T-helper 2 cell treated with Interferon-gamma antibody and Interleukin-4, amounts not matched to agents 5 μg/mL and 100 μg/mL, for 36 hours (primary cell): ENCODE data around the gene ESRRB.

Experiments used
- DNase-seq: peaks from one replicate; pipeline ENCODE4 v3.0.0; 2021; ENCODE audit warnings: low spot score
- H3K27ac Mint-ChIP-seq: one replicate; pipeline ENCODE4 v1.8.0; 2021; ENCODE audit warnings: mild to moderate bottlenecking, mixed read lengths
- H3K27me3 Mint-ChIP-seq: one replicate; pipeline ENCODE4 v1.8.0; 2021; ENCODE audit warnings: low read depth, mixed read lengths
- H3K36me3 Mint-ChIP-seq: one replicate; pipeline ENCODE4 v1.8.0; 2021; ENCODE audit warnings: low read depth, mixed read lengths
- H3K4me1 Mint-ChIP-seq: one replicate; pipeline ENCODE4 v1.8.0; 2021; ENCODE audit warnings: low read depth, mixed read lengths
- H3K4me3 Mint-ChIP-seq: one replicate; pipeline ENCODE4 v1.8.0; 2022; ENCODE audit warnings: mild to moderate bottlenecking, moderate library complexity, mixed read lengths
- H3K9me3 Mint-ChIP-seq: one replicate; pipeline ENCODE4 v1.8.0; 2021; ENCODE audit warnings: mixed read lengths

Gene ESRRB

DNA sequence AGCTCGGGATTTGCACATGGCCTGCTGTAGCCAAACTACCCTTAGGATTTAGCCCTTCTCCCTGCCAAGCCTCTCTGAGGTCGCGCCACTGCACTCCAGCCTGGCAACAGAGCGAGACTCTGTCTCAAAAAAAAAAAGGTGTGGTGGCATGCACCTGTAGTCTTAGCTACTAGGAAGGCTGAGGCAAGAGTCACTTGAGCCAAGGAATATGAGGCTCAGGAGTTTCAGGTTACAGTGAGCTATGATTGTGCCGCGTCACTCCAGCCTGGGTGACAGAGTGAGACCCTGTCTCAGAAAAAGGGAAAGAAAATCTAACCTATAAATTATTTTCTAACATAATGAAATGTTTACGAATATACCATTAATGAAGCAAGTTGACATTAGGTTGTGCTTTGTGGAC, 29.7 kb downstream of the ESRRB start:
- H3K27me3 Mint-ChIP-seq: peaks cover 8% of the 10 kb centered on the region
- no peaks in the 10 kb centered on the region for H3K36me3 Mint-ChIP-seq
- H3K4me3 Mint-ChIP-seq: no peak overlapping the region
- H3K27ac Mint-ChIP-seq: no peak overlapping the region
- no peak for DNase-seq
- H3K9me3 Mint-ChIP-seq: no peaks in the 10 kb centered on the region
- no peaks in the 10 kb centered on the region for H3K4me1 Mint-ChIP-seq

- no peaks in the 10 kb centered on the region for H3K4me1 Mint-ChIP-seq
- no peaks in the 10 kb centered on the region for H3K9me3 Mint-ChIP-seq
- no peak overlapping the region for H3K4me3 Mint-ChIP-seq
- H3K27ac Mint-ChIP-seq: no peak overlapping the region
- no peak for DNase-seq
- H3K27me3 Mint-ChIP-seq: peaks cover 13% of the 10 kb centered on the region
- no peaks in the 10 kb centered on the region for H3K36me3 Mint-ChIP-seq
Measured at GRCh38 chr14:76407449-76408150, 31.7 kb downstream of the ESRRB start.

DNA sequence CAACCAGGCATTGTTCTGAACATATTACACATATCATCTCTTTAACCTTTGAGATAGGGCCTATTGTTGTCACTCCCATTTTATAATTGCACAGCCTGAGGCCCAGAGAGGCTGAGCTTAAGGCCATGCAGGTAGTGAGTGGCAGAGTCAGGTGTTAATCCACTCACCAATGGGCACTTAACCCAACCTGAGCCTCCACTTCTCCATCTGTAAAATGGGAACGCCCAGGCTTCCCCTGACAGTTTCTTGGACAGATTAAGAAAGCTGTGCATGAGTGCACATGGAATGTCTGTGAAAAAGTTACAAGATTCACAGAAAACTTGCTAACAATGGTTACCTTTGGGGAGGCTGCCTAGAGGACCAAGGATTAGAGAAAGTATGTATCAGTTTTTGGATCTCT, 32.9 kb downstream of the ESRRB start:
- Mint-ChIP-seq H3K27me3 (peaks cover 19% of the 10 kb centered on the region), H3K4me1 (no peaks in the 10 kb centered on the region), H3K27ac (no peak overlapping the region), H3K9me3 (no peaks in the 10 kb centered on the region), H3K36me3 (no peaks in the 10 kb centered on the region), H3K4me3 (no peak overlapping the region)
- no peak for DNase-seq

DNA sequence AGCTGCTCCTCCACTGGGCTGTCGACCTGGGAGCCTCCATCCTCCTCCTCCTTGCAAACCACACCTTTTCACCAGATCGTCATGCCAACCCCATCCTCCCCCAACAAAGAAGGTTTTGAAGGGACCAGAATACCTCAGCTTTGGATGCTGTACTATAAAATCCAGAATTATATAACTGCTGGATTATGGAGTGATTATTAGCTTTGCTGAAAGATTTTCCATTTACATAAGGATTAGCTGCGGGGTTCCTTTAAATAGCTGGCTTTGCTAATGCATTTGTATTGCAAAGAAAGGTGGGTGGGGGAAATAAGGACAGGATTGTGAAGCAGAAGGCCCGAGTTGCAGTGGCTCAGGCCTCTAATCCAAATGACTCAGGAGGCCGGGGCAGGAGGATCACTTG, 36.6 kb downstream of the ESRRB start:
- no peaks in the 10 kb centered on the region for H3K4me1 Mint-ChIP-seq
- H3K36me3 Mint-ChIP-seq: no peaks in the 10 kb centered on the region
- H3K4me3 Mint-ChIP-seq: no peak overlapping the region
- H3K27ac Mint-ChIP-seq: no peak overlapping the region
- no peaks in the 10 kb centered on the region for H3K9me3 Mint-ChIP-seq
- DNase-seq: no peak
- H3K27me3 Mint-ChIP-seq: peaks cover 34% of the 10 kb centered on the region

GRCh38 chr14:76413106-76413961, 37.4 kb downstream of the ESRRB start:
- Mint-ChIP-seq H3K4me3 (no peak overlapping the region), H3K27me3 (peaks cover 34% of the 10 kb centered on the region), H3K4me1 (no peaks in the 10 kb centered on the region), H3K36me3 (no peaks in the 10 kb centered on the region), H3K9me3 (no peaks in the 10 kb centered on the region), H3K27ac (no peak overlapping the region)
- DNase-seq: no peak

GRCh38 chr14:76413962-76414600, 38.1 kb downstream of the ESRRB start:
- no peak for DNase-seq
- no peaks in the 10 kb centered on the region for H3K9me3 Mint-ChIP-seq
- peaks cover 33% of the 10 kb centered on the region for H3K27me3 Mint-ChIP-seq
- no peaks in the 10 kb centered on the region for H3K36me3 Mint-ChIP-seq
- H3K4me1 Mint-ChIP-seq: no peaks in the 10 kb centered on the region
- no peak overlapping the region for H3K4me3 Mint-ChIP-seq
- H3K27ac Mint-ChIP-seq: no peak overlapping the region

DNA sequence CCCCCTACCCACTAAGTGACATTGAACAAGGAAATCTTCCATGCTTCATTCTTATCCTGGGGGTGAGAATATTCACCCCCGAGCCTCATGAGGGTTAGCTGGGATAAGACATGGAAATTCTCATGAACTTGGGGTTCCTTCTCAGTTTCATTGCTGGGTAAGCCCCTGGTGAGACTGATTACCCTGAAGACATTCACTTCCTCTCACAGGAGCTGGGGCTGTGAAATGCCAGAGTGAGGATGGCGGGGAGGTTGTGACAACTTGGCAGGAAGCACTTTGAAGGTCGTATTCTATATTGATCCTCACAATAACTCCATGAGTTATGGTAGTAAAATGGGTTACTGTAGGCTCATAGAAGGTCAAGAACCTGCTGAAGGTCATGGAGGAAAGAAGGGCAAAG, 43.5 kb downstream of the ESRRB start:
- no peaks in the 10 kb centered on the region for H3K4me1 Mint-ChIP-seq
- DNase-seq: no peak
- peaks cover 17% of the 10 kb centered on the region for H3K27me3 Mint-ChIP-seq
- no peak overlapping the region for H3K4me3 Mint-ChIP-seq
- H3K9me3 Mint-ChIP-seq: no peaks in the 10 kb centered on the region
- no peak overlapping the region for H3K27ac Mint-ChIP-seq
- no peaks in the 10 kb centered on the region for H3K36me3 Mint-ChIP-seq

DNA sequence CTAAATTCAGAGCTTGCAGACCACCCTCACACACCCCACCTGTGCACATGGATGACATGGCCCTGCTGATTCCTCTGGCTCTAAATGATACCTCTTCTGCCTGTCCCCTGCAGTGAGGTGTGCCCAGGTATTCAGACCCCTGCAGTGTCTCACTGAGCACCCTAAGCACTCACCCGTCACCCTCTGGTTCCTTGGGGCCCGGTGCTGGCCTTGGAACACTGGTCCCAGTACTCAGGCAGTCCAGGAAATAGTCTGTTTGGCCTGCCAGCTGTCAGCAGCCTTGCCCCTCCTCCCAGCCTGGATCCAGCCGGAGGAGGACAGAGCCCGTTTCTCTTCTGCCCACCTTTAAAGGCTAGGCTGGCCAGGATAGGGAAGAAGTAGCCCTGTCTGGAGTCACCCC, 44.9 kb downstream of the ESRRB start:
- no peaks in the 10 kb centered on the region for H3K9me3 Mint-ChIP-seq
- no peaks in the 10 kb centered on the region for H3K36me3 Mint-ChIP-seq
- no peak for DNase-seq
- H3K4me1 Mint-ChIP-seq: no peaks in the 10 kb centered on the region
- no peak overlapping the region for H3K27ac Mint-ChIP-seq
- no peak overlapping the region for H3K4me3 Mint-ChIP-seq
- peaks cover 6% of the 10 kb centered on the region for H3K27me3 Mint-ChIP-seq

DNA sequence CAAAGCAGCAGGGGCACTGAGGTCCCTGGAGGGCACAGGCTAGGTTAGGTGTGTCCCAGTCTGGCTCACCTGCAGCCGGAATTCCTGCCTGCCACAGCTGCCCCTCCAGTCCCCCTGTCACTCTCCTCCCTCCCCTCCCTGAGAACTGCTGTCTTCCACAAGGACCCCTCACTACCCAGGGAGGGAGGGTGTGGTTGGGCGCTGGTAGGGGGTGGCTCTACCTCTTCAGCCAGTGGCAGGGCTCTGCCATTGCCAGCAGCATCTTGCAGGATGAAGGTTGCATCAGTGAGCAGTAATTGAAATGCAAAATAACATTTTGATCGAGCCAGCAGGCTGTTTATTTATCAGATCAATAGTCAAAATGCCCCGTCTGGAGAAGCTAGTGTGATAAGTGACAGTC, 45.7 kb downstream of the ESRRB start:
- no peaks in the 10 kb centered on the region for H3K9me3 Mint-ChIP-seq
- H3K4me3 Mint-ChIP-seq: no peak overlapping the region
- H3K27ac Mint-ChIP-seq: no peak overlapping the region
- H3K36me3 Mint-ChIP-seq: no peaks in the 10 kb centered on the region
- H3K27me3 Mint-ChIP-seq: peaks cover 2% of the 10 kb centered on the region
- no peak for DNase-seq
- H3K4me1 Mint-ChIP-seq: no peaks in the 10 kb centered on the region

DNA sequence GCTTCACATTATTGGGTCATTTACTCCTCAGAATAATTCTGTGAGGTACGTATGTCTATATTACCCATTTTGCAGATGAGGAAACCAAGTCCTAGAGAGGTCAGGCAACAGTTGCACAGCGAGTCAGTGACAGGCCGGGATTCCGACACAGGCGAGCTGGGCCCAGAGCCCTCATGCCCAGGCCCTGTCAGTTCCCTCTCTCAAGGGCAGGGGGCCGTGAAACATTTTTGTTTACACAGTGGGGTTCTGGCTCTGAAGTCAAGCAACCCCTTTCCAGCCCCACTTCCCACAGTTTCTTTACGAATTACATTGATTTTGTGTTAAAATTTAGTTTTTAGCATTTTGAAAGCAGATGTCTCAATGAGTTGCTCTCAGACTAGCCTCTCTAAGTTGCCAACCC, 46.7 kb downstream of the ESRRB start:
- peaks cover 2% of the 10 kb centered on the region for H3K27me3 Mint-ChIP-seq

DNA sequence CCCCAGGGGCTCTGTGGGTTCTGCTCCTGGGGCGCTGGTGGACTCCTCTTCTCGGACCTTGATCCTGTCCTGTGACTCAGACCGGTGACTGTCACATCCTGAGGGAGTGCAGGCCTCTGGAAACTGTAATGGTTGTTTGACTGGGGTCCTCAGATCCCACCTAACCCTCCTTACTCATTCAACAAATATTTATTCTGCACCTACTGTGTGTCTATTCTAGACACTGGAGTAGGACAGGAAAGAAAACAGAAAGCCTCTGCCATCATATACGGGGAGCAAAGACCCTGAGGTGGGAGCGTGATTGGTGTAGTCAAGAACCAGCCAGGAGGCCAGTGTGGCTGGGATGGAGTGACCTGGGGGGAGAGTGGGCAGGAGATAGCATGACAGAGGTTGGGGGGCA, 47.6 kb downstream of the ESRRB start:
- H3K27ac Mint-ChIP-seq: no peak overlapping the region
- H3K4me1 Mint-ChIP-seq: no peaks in the 10 kb centered on the region
- H3K27me3 Mint-ChIP-seq: no peaks in the 10 kb centered on the region
- no peaks in the 10 kb centered on the region for H3K9me3 Mint-ChIP-seq
- no peak for DNase-seq
- H3K4me3 Mint-ChIP-seq: no peak overlapping the region
- H3K36me3 Mint-ChIP-seq: no peaks in the 10 kb centered on the region

More for the DNA sequence above, 46.7 kb downstream of the ESRRB start:
- DNase-seq: no peak
- Mint-ChIP-seq H3K4me1 (no peaks in the 10 kb centered on the region), H3K4me3 (no peak overlapping the region), H3K36me3 (no peaks in the 10 kb centered on the region), H3K9me3 (no peaks in the 10 kb centered on the region), H3K27ac (no peak overlapping the region)

GRCh38 chr14:76424359-76424758, 48.4 kb downstream of the ESRRB start:
- H3K27ac Mint-ChIP-seq: no peak overlapping the region
- no peaks in the 10 kb centered on the region for H3K9me3 Mint-ChIP-seq
- H3K27me3 Mint-ChIP-seq: no peaks in the 10 kb centered on the region
- H3K36me3 Mint-ChIP-seq: no peaks in the 10 kb centered on the region
- no peak for DNase-seq
- H3K4me1 Mint-ChIP-seq: no peaks in the 10 kb centered on the region
- no peak overlapping the region for H3K4me3 Mint-ChIP-seq

DNA sequence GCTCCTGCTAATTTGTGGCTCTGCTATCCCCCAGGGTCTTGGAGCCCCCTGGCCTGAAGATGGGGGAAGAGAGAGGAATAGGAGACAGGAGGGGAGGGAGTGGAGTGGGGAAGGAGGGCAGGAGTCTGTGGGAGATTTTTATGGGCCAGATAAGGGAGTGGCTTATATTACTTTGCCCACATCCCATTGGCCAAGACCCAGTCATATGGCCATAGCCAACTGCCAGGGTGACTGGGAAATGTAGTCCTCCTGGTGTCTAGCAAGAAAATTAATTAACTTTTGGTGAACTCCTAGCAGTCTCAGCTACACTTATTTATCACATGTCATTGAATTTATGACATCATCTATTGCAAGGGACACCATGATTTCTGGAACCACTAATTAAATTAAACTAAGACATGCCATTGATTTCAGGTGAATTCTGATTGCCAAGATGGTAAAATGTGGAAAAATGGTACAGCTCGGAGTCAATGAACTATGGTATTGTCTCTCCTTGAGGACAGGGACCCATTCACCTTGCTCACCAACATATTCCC, 50.3 kb downstream of the ESRRB start:
- no peaks in the 10 kb centered on the region for H3K36me3 Mint-ChIP-seq
- H3K4me3 Mint-ChIP-seq: no peak overlapping the region
- no peaks in the 10 kb centered on the region for H3K27me3 Mint-ChIP-seq
- no peaks in the 10 kb centered on the region for H3K4me1 Mint-ChIP-seq
- no peak overlapping the region for H3K27ac Mint-ChIP-seq
- no peak for DNase-seq
- no peaks in the 10 kb centered on the region for H3K9me3 Mint-ChIP-seq

- no peaks in the 10 kb centered on the region for H3K36me3 Mint-ChIP-seq
- H3K27me3 Mint-ChIP-seq: no peaks in the 10 kb centered on the region
- no peaks in the 10 kb centered on the region for H3K4me1 Mint-ChIP-seq
- no peak overlapping the region for H3K27ac Mint-ChIP-seq
- H3K9me3 Mint-ChIP-seq: no peaks in the 10 kb centered on the region
- H3K4me3 Mint-ChIP-seq: no peak overlapping the region
- DNase-seq: no peak
Measured at GRCh38 chr14:76428611-76429010, 52.7 kb downstream of the ESRRB start.
